ENCODE data around the gene SLC6A19.

SLC6A19 gene

GRCh38 chr5:1192971-1193590, 8.3 kb upstream of the SLC6A19 start:
- in situ Hi-C loops (cut with HindIII; ENCODE audit: low sequenced_read_pairs), result no loop called here
- no peak for TF ChIP-seq CTCF (IDR thresholded peaks at IDR 0.05; ENCODE audit: low read depth, low read length, missing control alignments)
- no peak for DNase-seq (ENCODE audit: low read depth)
- H3K4me3 ChIP-seq (ENCODE audit: low read depth, low read length), result no peak overlapping the region

DNA sequence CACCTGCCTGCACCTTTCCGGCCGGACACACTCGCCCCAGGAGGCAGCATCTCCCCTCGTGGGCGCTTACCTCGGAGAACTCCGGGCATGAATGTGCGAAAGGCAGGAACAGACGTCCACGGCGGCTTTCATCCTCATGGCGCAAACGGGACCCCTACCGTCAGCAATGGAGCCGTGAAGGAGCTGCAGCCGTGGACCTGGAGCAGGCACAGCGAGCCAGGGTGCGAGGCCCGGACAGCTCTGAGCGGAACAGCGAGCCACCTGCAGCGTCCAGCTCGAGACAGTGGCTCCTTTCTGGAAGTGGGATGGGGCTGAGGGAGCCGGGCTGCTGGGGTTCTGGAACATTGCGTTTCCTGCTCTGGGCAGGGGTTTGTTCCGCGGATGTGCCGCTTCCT, 7.8 kb upstream of the SLC6A19 start:
- in situ Hi-C loops (cut with HindIII; ENCODE audit: low sequenced_read_pairs), result no loop called here
- H3K4me3 ChIP-seq (ENCODE audit: low read depth, low read length), result no peak overlapping the region
- no peak for DNase-seq (ENCODE audit: low read depth)
- no peak for TF ChIP-seq CTCF (IDR thresholded peaks at IDR 0.05; ENCODE audit: low read depth, low read length, missing control alignments)

- no peak for DNase-seq (ENCODE audit: low read depth)
- no peak for TF ChIP-seq CTCF (IDR thresholded peaks at IDR 0.05; ENCODE audit: low read depth, low read length, missing control alignments)
- in situ Hi-C loops (cut with HindIII; ENCODE audit: low sequenced_read_pairs), result no loop called here
- H3K4me3 ChIP-seq (ENCODE audit: low read depth, low read length), result no peak overlapping the region
Observed at GRCh38 chr5:1194378-1194777, 7.0 kb upstream of the SLC6A19 start.

DNA sequence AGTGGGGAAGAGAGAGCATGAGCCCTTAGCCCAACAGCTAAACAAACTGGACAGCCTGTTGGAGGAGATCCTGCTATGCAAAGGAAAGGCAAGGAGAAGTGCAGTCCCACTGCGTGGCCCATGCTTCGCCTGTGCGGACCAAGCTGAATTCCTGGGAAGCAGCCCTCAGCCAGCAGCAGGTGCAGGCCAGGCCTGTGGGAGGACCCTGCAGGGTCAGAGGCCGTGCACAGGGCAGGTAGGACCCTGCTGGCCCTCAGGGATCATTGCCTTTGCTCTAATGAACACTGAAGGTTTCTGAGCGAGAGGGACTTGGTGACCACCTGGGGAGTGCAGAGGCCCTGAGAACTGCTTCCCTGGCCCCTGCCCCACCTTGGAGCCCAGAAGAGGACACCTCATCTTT, 6.0 kb upstream of the SLC6A19 start:
- no peak overlapping the region for H3K4me3 ChIP-seq (ENCODE audit: low read depth, low read length)
- TF ChIP-seq CTCF (IDR thresholded peaks at IDR 0.05; ENCODE audit: low read depth, low read length, missing control alignments), result no peak
- in situ Hi-C loops (cut with HindIII; ENCODE audit: low sequenced_read_pairs), result no loop called here
- DNase-seq (ENCODE audit: low read depth), result no peak

GRCh38 chr5:1195916-1196315, 5.5 kb upstream of the SLC6A19 start:
- in situ Hi-C loops (cut with HindIII; ENCODE audit: low sequenced_read_pairs), result no loop called here
- H3K4me3 ChIP-seq (ENCODE audit: low read depth, low read length), result no peak overlapping the region
- no peak for TF ChIP-seq CTCF (IDR thresholded peaks at IDR 0.05; ENCODE audit: low read depth, low read length, missing control alignments)
- DNase-seq (ENCODE audit: low read depth), result no peak

DNA sequence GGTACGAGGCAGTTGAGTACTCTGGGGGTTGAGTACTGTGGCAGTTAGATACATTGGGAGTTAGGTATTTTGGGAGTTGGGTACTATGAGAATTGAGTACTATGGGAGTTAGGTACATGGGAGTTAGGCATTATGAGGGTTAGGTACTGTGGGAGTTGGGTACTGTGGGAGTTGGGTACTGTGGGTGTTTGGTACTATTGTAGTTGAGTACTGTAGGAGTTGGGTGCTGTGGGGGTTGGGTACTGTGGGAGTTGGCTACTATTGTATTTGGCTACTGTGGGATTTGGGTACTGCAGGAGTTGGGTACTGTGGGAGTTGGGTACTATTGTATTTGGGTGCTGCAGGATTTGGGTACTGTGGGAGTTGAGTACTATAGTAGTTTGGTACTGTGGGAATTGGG, 4.8 kb upstream of the SLC6A19 start:
- in situ Hi-C loops (cut with HindIII; ENCODE audit: low sequenced_read_pairs), result no loop called here
- no peak overlapping the region for H3K4me3 ChIP-seq (ENCODE audit: low read depth, low read length)
- no peak for DNase-seq (ENCODE audit: low read depth)
- no peak for TF ChIP-seq CTCF (IDR thresholded peaks at IDR 0.05; ENCODE audit: low read depth, low read length, missing control alignments)

Data from astrocyte of the cerebellum (primary cell).